NCI-H82 treated with DMSO at 0.1 percent for 48 hours (cell line): Measurements from ENCODE around the gene SNX22.
"Not testable (repeated sequence)": the region's sequence is repeated elsewhere in the genome, so short reads cannot be mapped to it uniquely, and the experiment has no call there.

Experiments used
- DNase-seq: peaks from one replicate; lab custom pipeline; 2025; ENCODE audit not compliant: unreplicated experiment; lab: John Stamatoyannopoulos, UW

The SNX22 gene

GRCh38 chr15:64151727-64152506, at the start of gene SNX22:
TSS of gene SNX22 (plus strand) at chr15:64151731. CDS start at chr15:64151776, 45 bp downstream.
- no peak for DNase-seq

- DNase-seq, result no peak
These were observed 49.0 kb upstream of the SNX22 start for GRCh38 chr15:64102497-64102896.

GRCh38 chr15:64105113-64105704, 46.3 kb upstream of the SNX22 start:
- DNase-seq, result no peak

- no peak for DNase-seq
These were observed 44.2 kb upstream of the SNX22 start for GRCh38 chr15:64107337-64107736.

GRCh38 chr15:64110108-64110701, 41.3 kb upstream of the SNX22 start:
- not testable (repeated sequence) for DNase-seq

GRCh38 chr15:64110950-64111678, 40.4 kb upstream of the SNX22 start:
- DNase-seq, result no peak

GRCh38 chr15:64111679-64112050, 39.9 kb upstream of the SNX22 start:
- DNase-seq, result no peak

- DNase-seq, result no peak
These were observed 39.3 kb upstream of the SNX22 start for GRCh38 chr15:64112073-64112772.

GRCh38 chr15:64112904-64113303, 38.6 kb upstream of the SNX22 start:
- no peak for DNase-seq

GRCh38 chr15:64117759-64118487, 33.6 kb upstream of the SNX22 start:
- DNase-seq, result no peak

- not testable (repeated sequence) for DNase-seq
These were observed 31.2 kb upstream of the SNX22 start for GRCh38 chr15:64120322-64120721.

GRCh38 chr15:64121614-64122013, 29.9 kb upstream of the SNX22 start:
- DNase-seq, result no peak

GRCh38 chr15:64122444-64122843, 29.1 kb upstream of the SNX22 start:
- no peak for DNase-seq

GRCh38 chr15:64122936-64123351, 28.6 kb upstream of the SNX22 start:
- no peak for DNase-seq

- no peak for DNase-seq
These were observed 25.6 kb upstream of the SNX22 start for GRCh38 chr15:64125978-64126377.

GRCh38 chr15:64127521-64128270, 23.8 kb upstream of the SNX22 start:
- no peak for DNase-seq

GRCh38 chr15:64130159-64130558, 21.4 kb upstream of the SNX22 start:
- no peak for DNase-seq

- DNase-seq, result no peak
These were observed 20.0 kb upstream of the SNX22 start for GRCh38 chr15:64131547-64131946.

GRCh38 chr15:64132217-64132616, 19.3 kb upstream of the SNX22 start:
- DNase-seq, result no peak
